GM21576 (cell line): ENCODE measurements around the gene MCEMP1.
A peak's percentile ranks its signal among the peaks of the same experiment; 100 is the strongest.
"Not testable (repeated sequence)": the region's sequence is repeated elsewhere in the genome, so short reads cannot be mapped to it uniquely, and the experiment has no call there.

Experiments used
- ATAC-seq: cut with Tn5 transposase; IDR thresholded peaks from one replicate; pipeline ENCODE4 v1.9.1; 2021; ENCODE audit warnings: mild to moderate bottlenecking, moderate library complexity; ENCODE audit not compliant: unreplicated experiment

MCEMP1 gene

GRCh38 chr19:7643031-7643415 lies 33.9 kb upstream of the MCEMP1 start:
- no peak for ATAC-seq

GRCh38 chr19:7643629-7644549 lies 33.0 kb upstream of the MCEMP1 start:
- not testable (repeated sequence) for ATAC-seq

- no peak for ATAC-seq
Measured at GRCh38 chr19:7644550-7644877, 32.4 kb upstream of the MCEMP1 start.

- ATAC-seq = no peak
Measured at GRCh38 chr19:7645163-7645562, 31.7 kb upstream of the MCEMP1 start.

GRCh38 chr19:7645656-7646425 lies 31.0 kb upstream of the MCEMP1 start:
- no peak for ATAC-seq

- ATAC-seq = no peak
Measured at GRCh38 chr19:7646426-7646700, 30.5 kb upstream of the MCEMP1 start.

GRCh38 chr19:7647156-7647555 lies 29.7 kb upstream of the MCEMP1 start:
- ATAC-seq = no peak

- no peak for ATAC-seq
Measured at GRCh38 chr19:7648265-7649014, 28.4 kb upstream of the MCEMP1 start.

- no peak for ATAC-seq
Measured at GRCh38 chr19:7650148-7650547, 26.7 kb upstream of the MCEMP1 start.

GRCh38 chr19:7652061-7652641 lies 24.7 kb upstream of the MCEMP1 start:
- peak; percentile 53 for ATAC-seq

- ATAC-seq = no peak
Measured at GRCh38 chr19:7654401-7654800, 22.5 kb upstream of the MCEMP1 start.

GRCh38 chr19:7655581-7655980 lies 21.3 kb upstream of the MCEMP1 start:
- ATAC-seq = no peak

- ATAC-seq = no peak
Measured at GRCh38 chr19:7657131-7657751, 19.6 kb upstream of the MCEMP1 start.

- peak; percentile 78 for ATAC-seq
Measured at GRCh38 chr19:7658219-7658686, 18.6 kb upstream of the MCEMP1 start.

- no peak for ATAC-seq
Measured at GRCh38 chr19:7661744-7662538, 14.9 kb upstream of the MCEMP1 start.

GRCh38 chr19:7662657-7663056 lies 14.2 kb upstream of the MCEMP1 start:
- no peak for ATAC-seq

- ATAC-seq = no peak
Measured at GRCh38 chr19:7663706-7664105, 13.2 kb upstream of the MCEMP1 start.

- no peak for ATAC-seq
Measured at GRCh38 chr19:7665076-7665475, 11.8 kb upstream of the MCEMP1 start.

- no peak for ATAC-seq
Measured at GRCh38 chr19:7668842-7669241, 8.0 kb upstream of the MCEMP1 start, which contains the start of gene RETN. Gene RETN (plus strand): TSS chr19:7669049. CDS start chr19:7669327, 278 bp downstream.

- no peak for ATAC-seq
Measured at GRCh38 chr19:7669641-7670040, 7.2 kb upstream of the MCEMP1 start.
